ENCODE measurements around the gene MTA1. TPM values are rescaled to one million over a fixed set of nuclear protein-coding genes. Genes with fewer than 3 reads are reported as not detected.

Gene MTA1
- total RNA-seq, 1 donor from 2014 or later = 118 TPM

GRCh38 chr14:105484997-105485393, 65.4 kb downstream of the MTA1 start:
- H3K4me1 ChIP-seq = peaks cover 43 to 77% of the 10 kb centered on the region in 2 donors
- peak overlapping the region; percentile 89 to 99 for H3K27ac ChIP-seq
- H3K36me3 ChIP-seq = peaks cover 0 to under 1% of the 10 kb centered on the region in 2 donors
- intact Hi-C loops (cut with DNase I) = loop anchor here (10.0 kb wide), 3 partner anchors 460 to 800 kb away; partner anchors contain the start of genes CDCA4 and INF2
- H3K27me3 ChIP-seq = no peaks in the 10 kb centered on the region
- H3K9me3 ChIP-seq = no peaks in the 10 kb centered on the region
- no peak for TF ChIP-seq CTCF (IDR thresholded peaks at IDR 0.05)
- DNase-seq (ENCODE audit: low spot score in 2 of 2) = no peak
- no peak overlapping the region for H3K4me3 ChIP-seq

GRCh38 chr14:105485739-105486162, 66.1 kb downstream of the MTA1 start:
- DNase-seq (ENCODE audit: low spot score in 2 of 2) = no peak
- Histone ChIP-seq H3K27ac (peak overlapping the region; percentile 89 to 99), H3K4me3 (peak overlapping the region in 1 of 2 donors; percentile 64), H3K4me1 (peaks cover 40 to 72% of the 10 kb centered on the region in 2 donors), H3K36me3 (no peaks in the 10 kb centered on the region), H3K9me3 (no peaks in the 10 kb centered on the region), H3K27me3 (no peaks in the 10 kb centered on the region)
- intact Hi-C loops (cut with DNase I) = loop anchor here (10.0 kb wide), 3 partner anchors 461 to 801 kb away; partner anchors contain the start of genes CDCA4 and INF2
- peak in 2 of 3 experiments; percentile 13 to 29 for TF ChIP-seq CTCF (IDR thresholded peaks at IDR 0.05)

GRCh38 chr14:105486163-105486973, 66.7 kb downstream of the MTA1 start, which contains the start of gene CRIP1:
TSS of gene CRIP1 (plus strand) at chr14:105486886. CDS start at chr14:105487260, 374 bp downstream.
- DNase-seq (ENCODE audit: low spot score in 2 of 2) = no peak
- Histone ChIP-seq H3K27ac (peak within 1 kb of the TSS; percentile 89 to 99), H3K4me1 (peaks cover 40 to 70% of the 10 kb centered on the region in 2 donors), H3K36me3 (no peaks in the 10 kb centered on the region), H3K4me3 (peak within 1 kb of the TSS; percentile 55 to 64), H3K27me3 (no peaks in the 10 kb centered on the region), H3K9me3 (no peaks in the 10 kb centered on the region)
- intact Hi-C loops (cut with DNase I) = loop anchor here (10.0 kb wide), 3 partner anchors 462 to 802 kb away; partner anchors contain the start of genes CDCA4 and INF2
- no peak for TF ChIP-seq CTCF (IDR thresholded peaks at IDR 0.05)

- intact Hi-C loops (cut with DNase I) = loop anchor here (10.0 kb wide), 3 partner anchors 462 to 802 kb away; partner anchors contain the start of genes CDCA4 and INF2
Measured at GRCh38 chr14:105486974-105487448, 67.4 kb downstream of the MTA1 start.

More at GRCh38 chr14:105486974-105487448, 67.4 kb downstream of the MTA1 start:
- DNase-seq (ENCODE audit: low spot score in 2 of 2) = peak in 1 of 2 donors; percentile 89
- Histone ChIP-seq H3K9me3 (no peaks in the 10 kb centered on the region), H3K36me3 (no peaks in the 10 kb centered on the region), H3K4me3 (peak overlapping the region; percentile 55 to 64), H3K27me3 (no peaks in the 10 kb centered on the region), H3K4me1 (peaks cover 40 to 69% of the 10 kb centered on the region in 2 donors), H3K27ac (peak overlapping the region; percentile 89 to 99)
- no peak for TF ChIP-seq CTCF (IDR thresholded peaks at IDR 0.05)
